ENCODE data around the gene RPTOR. TPM values are rescaled to one million over a fixed set of nuclear protein-coding genes. Genes with fewer than 3 reads are reported as not detected.

The RPTOR gene
- total RNA-seq, 1 donor from 2014 or later: 66.7 TPM

GRCh38 chr17:80797741-80798594 lies 253.3 kb downstream of the RPTOR start:
- Mint-ChIP-seq H3K27ac (no peak overlapping the region), H3K27me3 (ENCODE audit: insufficient read depth) (no peaks in the 10 kb centered on the region), H3K4me1 (ENCODE audit: low read depth) (peaks cover 33% of the 10 kb centered on the region), H3K36me3 (ENCODE audit: low read depth) (peaks cover 31% of the 10 kb centered on the region), H3K4me3 (no peak overlapping the region), H3K9me3 (no peaks in the 10 kb centered on the region)
- intact Hi-C loops (cut with micrococcal nuclease): no loop called here
- no peak for DNase-seq (ENCODE audit: low spot score)

DNA sequence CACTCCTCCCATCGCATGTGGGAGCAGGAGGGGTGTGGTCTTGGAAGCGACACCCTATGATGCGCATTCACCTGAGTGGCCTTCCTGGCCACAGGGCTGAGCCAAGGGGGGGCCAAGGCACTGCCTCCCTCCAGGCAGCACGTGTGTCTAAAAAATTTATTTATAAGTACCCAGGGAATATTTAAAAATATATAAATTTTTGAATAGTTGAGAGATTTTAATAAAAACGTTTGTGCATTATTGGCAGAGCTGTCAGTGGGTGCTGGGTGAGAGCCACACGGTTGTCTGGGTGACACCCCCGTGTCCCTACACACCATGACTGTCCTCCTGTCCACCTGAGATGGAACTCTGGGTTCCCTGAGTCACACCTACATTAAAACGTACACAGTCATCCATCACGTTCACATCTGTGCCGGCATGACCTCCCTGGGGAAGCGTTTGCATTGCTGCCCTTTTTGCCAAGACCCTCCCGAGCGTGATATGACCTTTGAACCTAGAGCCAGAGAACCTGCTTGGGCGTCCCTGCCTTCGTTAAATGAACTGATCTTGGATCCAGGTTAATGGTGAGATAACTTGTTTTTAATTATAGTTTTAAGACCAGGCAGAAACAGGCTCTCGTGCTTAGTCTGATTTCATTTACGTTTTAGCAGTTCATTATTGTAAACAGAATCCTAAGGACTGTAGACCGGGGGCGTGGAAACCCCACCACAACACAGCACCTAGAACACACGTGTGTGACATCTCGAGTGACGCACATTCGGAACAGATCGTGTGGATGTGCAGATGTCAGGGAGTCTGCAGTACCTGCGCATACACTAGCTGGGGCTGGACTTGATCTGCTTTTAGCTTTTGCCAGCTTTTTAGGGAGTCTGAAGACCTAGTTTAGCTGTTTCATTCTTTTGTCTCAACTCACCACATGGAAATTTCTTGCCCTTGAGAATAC lies 254.2 kb downstream of the RPTOR start:
- intact Hi-C loops (cut with micrococcal nuclease): no loop called here
- Mint-ChIP-seq H3K4me3 (no peak overlapping the region), H3K27ac (no peak overlapping the region), H3K27me3 (ENCODE audit: insufficient read depth) (no peaks in the 10 kb centered on the region), H3K9me3 (no peaks in the 10 kb centered on the region), H3K36me3 (ENCODE audit: low read depth) (peaks cover 26% of the 10 kb centered on the region), H3K4me1 (ENCODE audit: low read depth) (peaks cover 26% of the 10 kb centered on the region)
- DNase-seq (ENCODE audit: low spot score): no peak

DNA sequence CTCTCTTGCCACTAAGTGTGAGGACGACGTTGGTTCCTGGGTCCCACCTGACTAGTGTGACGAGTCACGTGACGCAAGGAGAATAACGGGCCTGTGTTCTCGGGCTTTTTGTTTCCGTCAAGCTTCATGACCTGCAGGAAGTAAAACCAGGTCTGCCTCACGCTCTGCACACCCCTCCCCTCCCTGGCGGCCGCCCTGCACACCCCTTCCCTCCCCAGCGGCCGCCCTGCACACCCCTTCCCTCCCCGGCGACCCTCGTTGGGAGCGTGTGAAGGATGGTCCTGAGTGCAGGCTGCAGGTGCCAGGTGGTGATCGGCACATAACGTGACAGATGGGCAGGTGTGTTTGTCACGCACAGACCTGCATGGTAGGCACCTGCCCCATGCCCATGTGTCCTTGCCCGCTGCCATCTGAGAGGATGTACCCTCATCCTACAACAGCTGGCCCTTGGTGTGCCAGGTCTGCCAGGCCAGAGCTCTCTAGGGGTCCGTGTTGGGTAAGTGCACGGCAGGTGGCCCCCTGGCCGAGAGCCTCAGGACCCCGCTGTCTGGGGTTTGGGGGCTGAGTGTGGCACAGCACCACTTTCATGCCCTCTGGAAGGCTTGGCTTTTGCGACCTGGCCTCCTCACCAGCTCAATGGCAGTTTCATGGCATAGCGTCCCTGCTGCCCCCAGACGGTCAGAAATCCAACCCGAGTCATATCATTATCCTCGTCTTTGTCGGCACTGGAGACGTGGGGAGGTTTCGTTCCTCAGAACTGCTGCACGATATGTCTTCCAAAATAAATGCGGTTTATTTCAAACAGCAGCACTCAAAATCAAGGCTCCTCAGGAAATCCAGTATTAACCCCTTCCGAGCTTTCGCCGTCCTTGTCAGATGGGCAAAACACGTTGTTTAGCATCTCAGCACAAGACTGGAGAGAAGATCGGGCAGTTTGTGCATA lies 255.2 kb downstream of the RPTOR start:
- no peaks in the 10 kb centered on the region for H3K27me3 Mint-ChIP-seq (ENCODE audit: insufficient read depth)
- intact Hi-C loops (cut with micrococcal nuclease): no loop called here
- no peak overlapping the region for H3K4me3 Mint-ChIP-seq

DNA sequence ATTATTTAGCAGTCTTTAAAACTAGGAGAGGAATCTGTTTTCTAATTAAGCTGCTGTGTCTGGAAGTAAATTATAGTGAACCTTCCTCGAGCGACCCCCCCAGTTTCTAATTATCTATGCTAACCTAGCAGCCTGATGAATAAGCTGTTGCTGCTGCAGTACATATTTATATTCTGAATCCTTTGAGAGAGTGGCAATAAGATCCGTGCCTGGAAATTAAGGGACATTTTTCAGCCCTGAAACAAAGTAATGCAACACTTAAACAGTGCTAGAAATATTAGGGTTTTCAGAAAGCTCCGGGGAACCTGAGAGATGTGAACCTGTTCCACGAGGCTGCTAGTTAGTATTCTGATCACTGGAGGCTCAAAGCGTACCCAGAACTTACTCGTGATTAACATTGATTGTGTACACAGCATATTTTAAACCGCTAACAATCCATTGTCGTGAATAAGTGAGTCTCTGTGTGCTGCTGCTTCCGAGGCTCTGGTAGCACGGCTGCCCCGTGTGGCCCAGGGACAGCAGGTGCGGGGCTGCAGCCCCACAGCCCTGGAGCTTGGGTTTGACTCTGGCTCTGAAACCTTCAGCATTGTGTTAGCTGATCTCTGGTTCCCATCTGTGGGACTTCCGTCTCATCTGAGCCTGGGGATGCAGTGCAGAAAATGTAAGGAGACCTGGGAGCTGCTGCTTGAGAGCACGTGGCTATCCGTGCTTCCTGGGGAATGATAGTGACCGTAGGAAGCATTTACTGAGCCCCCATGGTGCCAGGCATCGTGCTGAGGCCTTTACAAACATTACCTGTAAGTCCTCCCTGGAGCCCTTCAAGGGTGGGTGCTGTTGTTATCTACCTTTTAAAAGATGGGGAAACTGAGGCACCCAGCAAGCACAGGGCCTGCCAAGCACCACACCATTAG lies 256.1 kb downstream of the RPTOR start:
- intact Hi-C loops (cut with micrococcal nuclease): no loop called here
- H3K36me3 Mint-ChIP-seq (ENCODE audit: low read depth): peaks cover 17% of the 10 kb centered on the region
- no peak for DNase-seq (ENCODE audit: low spot score)
- H3K9me3 Mint-ChIP-seq: no peaks in the 10 kb centered on the region
- no peak overlapping the region for H3K4me3 Mint-ChIP-seq
- no peak overlapping the region for H3K27ac Mint-ChIP-seq
- no peaks in the 10 kb centered on the region for H3K27me3 Mint-ChIP-seq (ENCODE audit: insufficient read depth)
- peaks cover 25% of the 10 kb centered on the region for H3K4me1 Mint-ChIP-seq (ENCODE audit: low read depth)

More for the DNA sequence above, 255.2 kb downstream of the RPTOR start:
- no peak for DNase-seq (ENCODE audit: low spot score)
- Mint-ChIP-seq H3K27ac (no peak overlapping the region), H3K9me3 (no peaks in the 10 kb centered on the region), H3K4me1 (ENCODE audit: low read depth) (peaks cover 26% of the 10 kb centered on the region), H3K36me3 (ENCODE audit: low read depth) (peaks cover 19% of the 10 kb centered on the region)

DNA sequence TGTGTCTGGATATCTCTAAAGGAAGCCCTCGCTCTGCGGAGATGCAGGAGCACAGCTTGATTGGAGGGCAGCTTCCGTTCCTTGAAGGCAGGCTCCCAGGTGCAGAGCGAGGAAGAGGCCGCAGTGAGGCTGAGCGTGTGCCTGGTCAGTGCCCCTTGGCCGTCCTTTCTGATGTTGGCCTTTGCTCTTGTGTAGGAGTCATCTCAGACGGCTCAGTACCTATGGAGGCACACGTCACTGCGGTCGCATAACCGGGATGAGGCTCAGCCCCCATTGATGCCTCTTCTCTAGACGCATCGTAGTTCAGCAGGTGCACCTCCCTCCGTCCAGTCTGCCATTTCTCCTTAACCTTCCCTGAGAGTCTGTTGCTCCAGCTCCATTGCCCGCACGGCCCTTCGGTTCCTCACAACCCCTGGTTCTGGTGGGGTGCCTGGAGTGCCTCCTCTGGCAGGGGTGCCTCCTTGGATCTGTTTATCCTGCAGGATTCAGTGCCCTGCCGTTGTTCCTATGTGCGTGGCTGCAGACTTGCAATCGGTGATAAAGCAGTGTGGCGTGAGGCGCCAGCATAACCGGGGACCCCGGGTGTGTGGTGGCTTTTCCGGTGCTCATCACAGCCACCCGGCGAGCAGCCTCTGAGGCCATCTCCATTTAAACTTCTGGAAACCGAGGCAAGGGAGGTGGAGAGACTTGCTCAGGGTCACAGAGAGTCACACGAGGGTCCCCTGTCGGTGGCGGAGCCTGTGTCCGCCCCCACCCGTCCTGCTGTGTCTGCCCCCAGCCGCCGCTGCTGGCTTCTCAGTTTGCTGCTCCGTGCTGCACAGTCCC lies 258.2 kb downstream of the RPTOR start:
- Mint-ChIP-seq H3K36me3 (ENCODE audit: low read depth) (peaks cover 28% of the 10 kb centered on the region), H3K4me3 (no peak overlapping the region), H3K27ac (no peak overlapping the region), H3K27me3 (ENCODE audit: insufficient read depth) (no peaks in the 10 kb centered on the region), H3K9me3 (peaks cover 17% of the 10 kb centered on the region), H3K4me1 (ENCODE audit: low read depth) (peaks cover 15% of the 10 kb centered on the region)
- intact Hi-C loops (cut with micrococcal nuclease): no loop called here
- no peak for DNase-seq (ENCODE audit: low spot score)

DNA sequence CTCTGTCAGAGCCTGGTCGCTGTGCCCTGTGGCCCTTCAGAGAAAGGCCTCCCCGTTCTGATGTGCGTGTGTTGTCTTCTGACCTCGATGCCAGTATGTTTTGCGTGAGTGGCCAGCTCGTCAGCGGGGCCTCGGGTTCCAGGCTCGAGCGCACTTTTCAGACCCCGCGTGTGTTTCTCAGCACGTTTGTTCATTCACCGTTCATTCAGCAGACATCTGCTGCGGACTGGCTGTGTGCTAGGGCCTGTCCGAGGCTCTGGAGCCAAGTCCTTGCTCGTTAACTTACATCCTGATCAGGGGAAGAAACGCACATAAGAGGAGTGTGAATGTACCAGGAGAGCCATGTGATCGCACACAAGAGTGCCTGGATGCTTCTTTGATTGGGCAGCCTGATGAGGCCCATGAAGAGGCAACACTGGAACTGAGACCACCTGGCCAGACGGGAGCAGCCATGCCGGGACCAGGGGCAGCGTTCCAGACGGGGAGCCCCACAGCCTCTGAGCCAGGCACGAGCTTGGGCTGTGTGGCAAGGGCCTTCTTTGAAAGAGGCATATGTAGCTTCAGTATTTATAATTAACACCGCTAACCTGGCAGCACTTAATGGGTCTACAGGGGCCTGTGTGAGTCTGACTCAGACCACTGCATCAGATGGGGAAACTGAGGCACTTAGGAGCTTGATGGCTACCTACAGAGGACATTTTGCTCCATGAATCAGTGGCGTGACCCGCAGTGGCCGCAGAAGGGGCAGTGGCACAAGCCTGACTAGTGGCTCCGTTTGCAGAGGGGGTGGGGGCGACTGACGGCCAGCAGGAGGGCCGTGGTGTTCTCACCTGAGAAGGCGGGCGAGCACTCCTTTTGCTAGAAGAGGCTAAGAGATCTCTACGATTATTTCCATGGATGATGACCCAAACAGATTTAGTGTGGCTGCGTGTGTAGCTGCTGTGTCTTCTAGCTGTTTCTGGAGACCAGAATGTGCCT lies 259.1 kb downstream of the RPTOR start:
- H3K4me3 Mint-ChIP-seq: no peak overlapping the region
- peaks cover 22% of the 10 kb centered on the region for H3K9me3 Mint-ChIP-seq
- H3K36me3 Mint-ChIP-seq (ENCODE audit: low read depth): peaks cover 33% of the 10 kb centered on the region
- H3K4me1 Mint-ChIP-seq (ENCODE audit: low read depth): peaks cover 20% of the 10 kb centered on the region
- no peak for DNase-seq (ENCODE audit: low spot score)
- H3K27me3 Mint-ChIP-seq (ENCODE audit: insufficient read depth): no peaks in the 10 kb centered on the region
- H3K27ac Mint-ChIP-seq: no peak overlapping the region
- intact Hi-C loops (cut with micrococcal nuclease): no loop called here

- no peak for DNase-seq (ENCODE audit: low spot score)
- no peaks in the 10 kb centered on the region for H3K27me3 Mint-ChIP-seq (ENCODE audit: insufficient read depth)
- no peak overlapping the region for H3K4me3 Mint-ChIP-seq
- peaks cover 22% of the 10 kb centered on the region for H3K4me1 Mint-ChIP-seq (ENCODE audit: low read depth)
- no peak overlapping the region for H3K27ac Mint-ChIP-seq
- intact Hi-C loops (cut with micrococcal nuclease): no loop called here
- peaks cover 24% of the 10 kb centered on the region for H3K9me3 Mint-ChIP-seq
- peaks cover 36% of the 10 kb centered on the region for H3K36me3 Mint-ChIP-seq (ENCODE audit: low read depth)
Observed at GRCh38 chr17:80804466-80804865, 259.8 kb downstream of the RPTOR start.

DNA sequence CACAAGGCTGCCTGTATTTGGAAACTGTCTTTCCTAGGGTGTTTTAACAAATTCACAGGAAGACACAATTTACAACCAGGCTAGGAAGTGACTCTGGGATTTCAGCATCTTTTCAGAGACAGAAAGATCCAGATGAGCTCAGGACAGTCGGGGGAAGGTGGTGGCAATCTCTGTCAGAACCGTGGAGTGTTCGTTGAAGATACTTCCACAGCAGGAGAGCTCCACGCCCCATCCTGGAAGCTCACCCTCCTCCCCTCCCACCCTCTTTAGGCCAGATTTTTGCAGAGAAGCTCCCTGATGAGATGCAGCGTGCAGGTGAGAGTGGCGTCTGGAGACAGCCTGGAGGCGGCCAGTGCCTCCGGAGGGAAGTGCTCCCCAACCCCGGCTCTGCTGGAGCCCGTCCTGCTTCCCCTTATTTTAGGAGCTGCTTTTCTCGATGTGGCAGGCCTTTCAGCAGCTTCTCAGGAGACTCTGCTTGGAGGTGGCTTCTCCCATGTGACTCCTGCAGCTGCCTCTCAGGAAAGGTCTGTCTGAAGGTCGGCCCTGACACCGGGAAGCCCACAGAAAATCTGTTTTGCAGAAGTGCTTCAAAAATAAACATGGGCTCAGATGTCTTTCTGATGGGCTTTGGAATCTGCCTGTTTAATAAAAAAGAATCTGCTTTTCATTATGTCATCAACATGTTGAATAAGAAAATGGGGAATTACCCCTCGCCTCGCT lies 260.6 kb downstream of the RPTOR start:
- Mint-ChIP-seq H3K4me3 (no peak overlapping the region), H3K9me3 (peaks cover 24% of the 10 kb centered on the region), H3K36me3 (ENCODE audit: low read depth) (peaks cover 38% of the 10 kb centered on the region), H3K27ac (no peak overlapping the region), H3K27me3 (ENCODE audit: insufficient read depth) (no peaks in the 10 kb centered on the region), H3K4me1 (ENCODE audit: low read depth) (peaks cover 23% of the 10 kb centered on the region)
- intact Hi-C loops (cut with micrococcal nuclease): no loop called here
- DNase-seq (ENCODE audit: low spot score): no peak

- DNase-seq (ENCODE audit: low spot score): no peak
- Mint-ChIP-seq H3K9me3 (peaks cover 24% of the 10 kb centered on the region), H3K36me3 (ENCODE audit: low read depth) (peaks cover 51% of the 10 kb centered on the region), H3K4me1 (ENCODE audit: low read depth) (peaks cover 41% of the 10 kb centered on the region), H3K27me3 (ENCODE audit: insufficient read depth) (no peaks in the 10 kb centered on the region), H3K4me3 (no peak overlapping the region), H3K27ac (no peak overlapping the region)
- intact Hi-C loops (cut with micrococcal nuclease): no loop called here
Observed at GRCh38 chr17:80807014-80807413, 262.4 kb downstream of the RPTOR start.

- H3K27ac Mint-ChIP-seq: no peak overlapping the region
- peaks cover 55% of the 10 kb centered on the region for H3K36me3 Mint-ChIP-seq (ENCODE audit: low read depth)
- intact Hi-C loops (cut with micrococcal nuclease): no loop called here
- no peak overlapping the region for H3K4me3 Mint-ChIP-seq
- no peak for DNase-seq (ENCODE audit: low spot score)
- H3K27me3 Mint-ChIP-seq (ENCODE audit: insufficient read depth): no peaks in the 10 kb centered on the region
- H3K9me3 Mint-ChIP-seq: peaks cover 24% of the 10 kb centered on the region
- H3K4me1 Mint-ChIP-seq (ENCODE audit: low read depth): peaks cover 50% of the 10 kb centered on the region
Observed at GRCh38 chr17:80807882-80808281, 263.2 kb downstream of the RPTOR start.

Data from activated T-helper 1 cell treated with anti-CD3 and anti-CD28 coated beads, Interleukin-12 subunit alpha, Interleukin-12 subunit beta, Interleukin-2, Interleukin-4 antibody, amounts not matched to agents 30 ng/mL and 10 ng/mL and 1 ng/mL, durations not matched to agents 14 hours and 24 hours and 36 hours (primary cell).